DND-41 (cell line): ENCODE measurements around the gene SLC10A7.

Experiments
- ATAC-seq: fragments of 200-7000 bp; cut with Tn5 transposase; 3 replicates; pipeline ENCODE4 v1.9.1; 2021; ENCODE audit warnings: low read depth; ENCODE audit not compliant: insufficient read depth
- DNase-seq: peaks from one replicate; pipeline ENCODE4 v3.0.0-alpha.2; 2020
- H2AFZ ChIP-seq: 2 replicates; pipeline ENCODE4 v1.6.0; 2012; ENCODE audit warnings: low read depth, low read length
- H3K27ac ChIP-seq: 2 replicates; pipeline ENCODE4 v1.5.1; 2012; ENCODE audit warnings: low read length, inconsistent platforms
- H3K27me3 ChIP-seq: fragments of 200-600 bp; sonication (generic); 2 replicates; pipeline ENCODE4 v1.6.0; 2012; ENCODE audit warnings: low read length, mild to moderate bottlenecking, inconsistent platforms; ENCODE audit not compliant: insufficient read depth, poor library complexity
- H3K36me3 ChIP-seq: 2 replicates; pipeline ENCODE4 v1.5.1; 2012; ENCODE audit warnings: low read length, inconsistent platforms; ENCODE audit not compliant: insufficient read depth
- H3K4me1 ChIP-seq: 2 replicates; pipeline ENCODE4 v1.5.1; 2012; ENCODE audit warnings: mild to moderate bottlenecking, low read length; ENCODE audit not compliant: insufficient read depth
- H3K4me2 ChIP-seq: 2 replicates; pipeline ENCODE4 v1.6.0; 2012; ENCODE audit warnings: mild to moderate bottlenecking, moderate library complexity, low read length, inconsistent platforms; ENCODE audit not compliant: insufficient read depth
- H3K4me3 ChIP-seq, 2 experiments: fragments of 200-600 bp in 1 of 2; shearing (Covaris generic) in 1 of 2; 2 replicates each; pipeline ENCODE4 v1.5.1; 2012 to 2016; ENCODE audit warnings: inconsistent platforms in 2 of 2, low read length in 2 of 2, mild to moderate bottlenecking in 2 of 2, low read depth in 1 of 2, moderate library complexity in 1 of 2
- H3K79me2 ChIP-seq: 2 replicates; pipeline ENCODE4 v1.6.0; 2012; ENCODE audit warnings: low read length, inconsistent platforms; ENCODE audit not compliant: insufficient read depth
- H3K9ac ChIP-seq: 2 replicates; pipeline ENCODE4 v1.6.0; 2012; ENCODE audit warnings: low read depth, mild to moderate bottlenecking, inconsistent platforms, low read length, moderate library complexity
- H3K9me3 ChIP-seq: 2 replicates; pipeline ENCODE4 v1.5.1; 2012; ENCODE audit warnings: low read length, moderate library complexity, mild to moderate bottlenecking, inconsistent platforms; ENCODE audit not compliant: insufficient read depth, severe bottlenecking
- H4K20me1 ChIP-seq: 2 replicates; pipeline ENCODE4 v1.6.0; 2012; ENCODE audit warnings: low read length; ENCODE audit not compliant: insufficient read depth
- EZH2 ChIP-seq: IDR thresholded peaks from 3 replicates; pipeline ENCODE4 v1.6.1; 2012; ENCODE audit warnings: borderline replicate concordance, low read depth, mild to moderate bottlenecking, moderate library complexity, low read length, inconsistent platforms; ENCODE audit not compliant: severe bottlenecking
- TF ChIP-seq, protein P1 (sequence below): IDR thresholded peaks from 2 replicates; pipeline ENCODE4 v1.5.1; 2012; ENCODE audit warnings: borderline replicate concordance, low read length, moderate library complexity, mild to moderate bottlenecking; ENCODE audit not compliant: poor library complexity, severe bottlenecking; ENCODE audit errors: extremely low read depth

The SLC10A7 gene

DNA sequence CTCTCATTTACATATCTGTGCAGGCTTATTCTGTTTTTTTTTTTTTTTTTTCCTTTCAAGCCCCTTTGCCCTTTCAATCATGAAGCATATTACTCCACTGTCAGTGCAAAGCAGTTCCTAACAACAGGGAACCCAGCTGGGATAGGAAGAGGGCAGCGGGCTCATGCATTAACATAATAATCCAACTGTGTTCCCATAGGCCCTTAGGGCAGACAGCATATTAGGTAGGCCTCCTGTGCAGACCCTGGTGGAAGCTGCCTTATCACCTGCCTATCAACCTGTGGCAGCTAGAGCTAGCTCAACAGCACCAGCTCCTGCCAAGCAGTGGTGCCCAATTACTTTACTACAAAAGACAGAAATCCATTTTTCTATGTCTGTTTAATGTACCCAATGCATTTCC lies 49.3 kb downstream of the SLC10A7 start:
- Histone ChIP-seq H3K9ac (no peak overlapping the region), H3K27me3 (no peaks in the 10 kb centered on the region), H3K79me2 (no peaks in the 10 kb centered on the region), H2AFZ (no peak overlapping the region), H3K9me3 (no peaks in the 10 kb centered on the region), H3K36me3 (no peaks in the 10 kb centered on the region), H3K27ac (no peak overlapping the region), H4K20me1 (no peaks in the 10 kb centered on the region; the same call in 1 of the 2 replicates), H3K4me3 (no peak overlapping the region), H3K4me1 (no peaks in the 10 kb centered on the region), H3K4me2 (no peak overlapping the region)
- no peak for TF ChIP-seq EZH2
- TF ChIP-seq, protein P1, sequence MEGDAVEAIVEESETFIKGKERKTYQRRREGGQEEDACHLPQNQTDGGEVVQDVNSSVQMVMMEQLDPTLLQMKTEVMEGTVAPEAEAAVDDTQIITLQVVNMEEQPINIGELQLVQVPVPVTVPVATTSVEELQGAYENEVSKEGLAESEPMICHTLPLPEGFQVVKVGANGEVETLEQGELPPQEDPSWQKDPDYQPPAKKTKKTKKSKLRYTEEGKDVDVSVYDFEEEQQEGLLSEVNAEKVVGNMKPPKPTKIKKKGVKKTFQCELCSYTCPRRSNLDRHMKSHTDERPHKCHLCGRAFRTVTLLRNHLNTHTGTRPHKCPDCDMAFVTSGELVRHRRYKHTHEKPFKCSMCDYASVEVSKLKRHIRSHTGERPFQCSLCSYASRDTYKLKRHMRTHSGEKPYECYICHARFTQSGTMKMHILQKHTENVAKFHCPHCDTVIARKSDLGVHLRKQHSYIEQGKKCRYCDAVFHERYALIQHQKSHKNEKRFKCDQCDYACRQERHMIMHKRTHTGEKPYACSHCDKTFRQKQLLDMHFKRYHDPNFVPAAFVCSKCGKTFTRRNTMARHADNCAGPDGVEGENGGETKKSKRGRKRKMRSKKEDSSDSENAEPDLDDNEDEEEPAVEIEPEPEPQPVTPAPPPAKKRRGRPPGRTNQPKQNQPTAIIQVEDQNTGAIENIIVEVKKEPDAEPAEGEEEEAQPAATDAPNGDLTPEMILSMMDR, result no peak
- ATAC-seq (no peak), DNase-seq (no peak)

DNA sequence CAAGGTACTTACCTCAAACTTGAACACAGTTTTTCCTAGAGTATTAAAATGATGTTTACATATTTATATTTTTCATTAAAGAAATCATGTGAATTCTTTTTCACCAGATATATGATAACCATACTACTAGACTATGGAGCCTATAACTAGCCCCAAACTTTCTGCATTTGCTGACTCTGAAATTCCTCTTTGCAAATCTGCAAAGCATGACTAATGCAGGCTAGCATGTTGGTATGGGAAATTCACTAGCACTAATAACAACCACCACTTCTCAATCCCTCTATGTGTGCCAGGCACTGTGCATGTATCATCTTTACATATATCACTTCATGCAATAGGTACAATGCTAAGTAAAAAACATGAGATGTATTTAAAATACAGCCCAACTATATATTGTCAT lies 51.1 kb downstream of the SLC10A7 start:
- no peak for DNase-seq

DNA sequence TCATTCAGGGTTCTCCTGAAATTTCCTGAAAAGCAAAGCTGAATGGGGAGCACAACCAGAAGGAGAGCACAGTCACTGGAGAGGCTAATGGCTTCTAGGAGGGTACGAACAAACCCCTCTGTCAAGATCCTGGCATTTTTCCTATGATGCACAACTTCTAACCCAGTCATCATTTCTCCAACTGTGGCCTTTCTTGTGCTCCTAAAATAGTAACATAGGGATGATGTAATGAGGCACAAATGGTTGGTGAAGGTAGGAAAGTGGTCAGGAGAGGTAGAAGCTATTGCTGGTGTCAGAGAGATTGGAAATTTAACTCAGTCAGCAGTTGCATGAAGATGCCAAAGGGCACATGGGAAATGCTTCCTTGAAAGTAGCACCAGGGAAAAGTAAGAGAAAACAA lies 52.7 kb downstream of the SLC10A7 start:
- no peak overlapping the region for H3K4me3 ChIP-seq
- H3K27ac ChIP-seq, result no peak overlapping the region
- no peak overlapping the region for H3K9ac ChIP-seq
- H3K9me3 ChIP-seq, result no peaks in the 10 kb centered on the region
- no peaks in the 10 kb centered on the region; the same call in 1 of the 2 replicates for H4K20me1 ChIP-seq
- DNase-seq, result no peak
- no peak for ATAC-seq
- H3K36me3 ChIP-seq, result no peaks in the 10 kb centered on the region
- no peak overlapping the region for H2AFZ ChIP-seq
- no peaks in the 10 kb centered on the region for H3K27me3 ChIP-seq
- H3K79me2 ChIP-seq, result no peaks in the 10 kb centered on the region
- no peak overlapping the region for H3K4me2 ChIP-seq
- no peak for TF ChIP-seq EZH2
- TF ChIP-seq, protein P1, result no peak
- H3K4me1 ChIP-seq, result no peaks in the 10 kb centered on the region

More for the DNA sequence above, 51.1 kb downstream of the SLC10A7 start:
- H3K27ac ChIP-seq, result no peak overlapping the region
- no peaks in the 10 kb centered on the region; the same call in 1 of the 2 replicates for H4K20me1 ChIP-seq
- no peaks in the 10 kb centered on the region for H3K4me1 ChIP-seq
- no peak for ATAC-seq
- no peaks in the 10 kb centered on the region for H3K27me3 ChIP-seq
- H3K9ac ChIP-seq, result no peak overlapping the region
- H3K79me2 ChIP-seq, result no peaks in the 10 kb centered on the region
- H3K36me3 ChIP-seq, result no peaks in the 10 kb centered on the region
- H3K9me3 ChIP-seq, result no peaks in the 10 kb centered on the region
- H3K4me3 ChIP-seq, result no peak overlapping the region
- TF ChIP-seq, protein P1, result no peak
- no peak for TF ChIP-seq EZH2
- no peak overlapping the region for H2AFZ ChIP-seq
- no peak overlapping the region for H3K4me2 ChIP-seq

DNA sequence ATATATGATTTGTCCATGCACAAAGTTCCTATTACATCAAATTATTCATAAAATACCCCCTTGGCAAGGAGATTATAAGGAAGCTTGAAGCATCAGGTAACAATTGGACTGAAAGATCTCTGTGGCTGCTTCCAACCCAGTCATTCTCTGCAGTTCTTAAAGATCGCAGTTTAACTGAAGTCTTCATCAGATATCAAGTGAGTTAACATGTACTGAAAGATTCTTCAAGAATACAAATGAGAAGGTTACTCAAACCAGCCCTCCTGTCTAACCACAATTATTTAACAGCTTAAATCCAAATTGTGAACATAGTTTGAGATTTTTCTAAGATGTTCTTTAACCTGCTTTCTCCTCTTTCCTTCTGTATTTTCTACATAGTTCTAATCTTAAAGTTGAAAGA lies 56.1 kb downstream of the SLC10A7 start:
- Histone ChIP-seq H3K79me2 (no peaks in the 10 kb centered on the region), H3K4me1 (no peaks in the 10 kb centered on the region), H2AFZ (no peak overlapping the region), H3K27ac (no peak overlapping the region), H3K9me3 (no peaks in the 10 kb centered on the region), H4K20me1 (no peaks in the 10 kb centered on the region; the same call in 1 of the 2 replicates), H3K27me3 (no peaks in the 10 kb centered on the region), H3K4me3 (no peak overlapping the region), H3K36me3 (no peaks in the 10 kb centered on the region), H3K9ac (no peak overlapping the region), H3K4me2 (no peak overlapping the region)
- ATAC-seq, result no peak
- TF ChIP-seq, protein P1, result no peak
- no peak for TF ChIP-seq EZH2
- DNase-seq, result no peak
